GM20000 (cell line): Measurements from ENCODE around the gene GSG1L.

ENCODE experiments used
- DNase-seq: peaks from one replicate; pipeline ENCODE4 v3.0.0; 2012; ENCODE audit warnings: low spot score
- CTCF ChIP-seq: IDR thresholded peaks from 2 replicates; pipeline ENCODE4 v1.5.1; 2012; ENCODE audit warnings: mild to moderate bottlenecking, control low read depth; ENCODE audit errors: extremely low read depth, missing control alignments

Gene GSG1L

DNA sequence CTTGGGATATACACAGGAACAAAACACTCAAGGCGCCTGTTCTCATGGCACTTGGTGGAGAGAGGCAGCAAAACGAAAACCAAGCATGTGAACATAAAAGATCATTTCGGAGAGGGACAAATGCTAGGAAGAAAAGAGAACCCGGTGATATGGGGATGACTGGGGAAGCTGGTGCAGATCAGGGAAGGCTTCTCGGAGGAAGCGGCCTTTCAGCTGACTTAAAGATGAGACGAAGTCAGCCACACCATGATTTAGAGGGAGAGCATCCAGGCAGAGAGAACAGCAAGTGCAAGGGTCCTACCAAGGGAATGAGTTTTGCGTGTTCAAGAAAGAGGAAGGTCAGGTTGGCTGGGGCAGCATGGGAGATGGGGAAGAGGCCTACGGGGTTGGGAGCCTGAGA lies 262.7 kb downstream of the GSG1L start:
- TF ChIP-seq CTCF, result no peak
- no peak for DNase-seq

DNA sequence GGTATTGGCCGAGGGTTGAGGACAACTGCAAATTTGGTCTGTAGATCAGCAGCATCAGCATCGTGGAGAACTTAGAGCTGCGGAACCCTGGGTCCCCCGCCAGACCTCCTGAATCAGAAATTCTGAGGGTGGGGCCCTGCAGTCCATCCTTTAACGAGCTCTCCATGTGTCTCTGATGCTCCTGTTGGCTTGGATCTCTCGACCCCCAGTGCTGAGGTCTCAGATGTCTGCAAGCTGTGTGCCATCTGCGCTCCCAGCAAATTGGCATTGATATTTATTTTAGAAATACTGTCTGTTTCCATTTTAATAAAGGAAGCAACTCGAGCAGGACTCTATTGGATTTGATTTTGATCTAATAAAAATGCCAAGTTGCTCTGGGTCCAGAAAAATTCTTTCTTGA lies 263.6 kb downstream of the GSG1L start:
- no peak for DNase-seq
- TF ChIP-seq CTCF, result no peak

DNA sequence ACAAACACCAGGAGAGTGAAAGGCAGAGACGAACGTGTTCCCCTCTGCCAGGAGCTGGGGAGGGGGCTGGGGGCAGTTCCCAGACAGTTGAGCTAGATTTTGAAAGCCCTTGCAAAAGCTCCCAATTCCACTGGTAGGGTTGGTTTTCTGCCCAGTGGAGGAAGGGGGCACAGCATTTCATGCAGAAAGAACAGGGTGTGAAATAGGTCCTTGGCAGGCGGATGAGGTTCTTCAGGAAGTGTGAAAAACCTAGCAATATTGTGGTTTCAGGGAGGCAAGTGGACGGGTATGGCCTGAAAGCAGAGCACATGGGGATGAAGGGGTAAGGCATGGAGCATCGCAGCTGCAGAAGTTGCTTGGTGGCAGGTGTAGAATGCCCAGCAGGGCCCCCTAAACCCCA lies 265.3 kb downstream of the GSG1L start:
- DNase-seq, result no peak
- no peak for TF ChIP-seq CTCF

DNA sequence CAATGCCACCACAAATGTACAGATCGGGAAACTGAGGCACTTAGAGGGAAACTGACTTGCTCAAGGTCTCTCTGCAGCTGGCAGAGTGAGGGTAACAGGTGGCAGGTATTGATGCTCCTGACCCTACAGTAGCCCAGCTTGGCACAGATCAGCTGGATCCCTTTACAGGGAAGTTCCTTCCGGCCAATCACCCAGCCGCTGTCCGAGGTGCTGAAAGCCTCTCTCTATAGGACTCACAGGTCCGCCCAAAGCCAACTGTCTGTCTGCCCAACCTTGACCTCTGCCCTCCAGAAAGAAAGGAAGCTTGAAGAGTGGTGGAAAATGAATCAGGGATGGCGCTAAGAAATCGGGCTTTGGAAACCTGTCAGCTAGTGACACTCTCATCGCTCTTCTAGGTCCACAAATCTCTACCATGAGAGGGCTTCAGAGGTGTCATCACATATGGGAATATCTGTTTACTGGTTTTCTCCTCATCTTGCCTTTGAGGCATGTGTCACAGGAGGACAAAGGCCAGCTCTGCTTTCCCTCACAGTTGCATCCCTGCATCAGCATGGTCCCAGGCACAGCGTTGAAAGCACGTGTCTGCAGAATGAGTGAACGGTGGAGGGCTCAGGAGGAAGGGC lies 267.4 kb downstream of the GSG1L start:
- DNase-seq, result no peak
- no peak for TF ChIP-seq CTCF

DNA sequence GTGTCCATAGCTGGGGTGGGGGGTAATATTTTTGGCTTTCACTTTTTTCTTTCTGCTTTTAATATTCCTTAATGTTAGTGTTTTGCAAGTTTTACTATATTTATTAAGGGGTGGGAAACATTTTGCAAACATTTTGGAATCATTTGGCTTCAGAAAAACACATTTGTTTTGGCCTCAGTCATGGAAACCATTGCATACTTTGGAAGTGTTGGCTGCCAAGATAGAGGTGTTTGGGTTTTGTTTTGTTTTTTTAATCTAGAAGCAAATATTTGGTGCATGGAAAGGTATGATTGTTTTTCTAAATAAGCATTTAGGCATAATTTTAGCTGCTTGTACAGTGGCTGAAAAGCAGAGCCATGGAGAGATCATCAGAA lies 270.3 kb downstream of the GSG1L start:
- TF ChIP-seq CTCF, result no peak
- DNase-seq, result no peak

DNA sequence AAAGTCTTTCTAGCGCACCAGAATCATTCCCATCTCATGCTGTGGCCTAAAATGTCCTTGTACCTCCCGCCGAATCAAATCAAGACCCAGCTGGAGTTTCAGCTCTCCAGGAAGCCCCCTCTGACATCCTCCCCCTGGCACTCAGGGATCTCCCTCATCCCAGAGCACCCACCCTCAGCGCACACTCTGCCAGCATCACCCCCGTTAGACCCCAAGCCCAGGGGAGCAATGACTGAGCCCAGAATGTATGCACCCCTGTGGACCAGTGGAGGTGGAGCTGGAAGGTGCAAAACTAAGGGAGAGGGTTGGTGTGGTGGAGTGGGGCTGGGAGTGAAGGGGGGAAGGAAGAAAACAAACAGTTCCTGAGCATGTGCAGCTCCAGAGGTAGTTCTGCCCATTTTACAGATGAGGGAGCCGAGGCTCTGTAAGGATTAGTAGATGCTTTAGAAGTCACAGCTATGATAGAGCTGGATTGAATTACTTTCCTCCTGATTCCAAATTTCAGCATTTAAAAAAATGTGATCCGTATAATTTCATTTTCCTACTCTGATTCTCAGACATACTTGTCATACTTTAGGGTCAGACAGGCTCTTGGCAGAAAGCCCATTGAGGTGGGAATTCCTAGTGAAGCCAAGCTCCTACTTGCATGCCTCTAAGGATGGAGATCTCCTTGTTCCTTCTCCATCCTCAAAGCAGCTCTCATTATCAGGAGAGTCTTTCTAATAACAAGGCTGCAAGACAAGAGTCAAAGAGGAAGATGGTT lies 270.8 kb downstream of the GSG1L start:
- DNase-seq, result no peak
- no peak for TF ChIP-seq CTCF

- no peak for TF ChIP-seq CTCF
- DNase-seq, result no peak
Measured at GRCh38 chr16:27791404-27791719, 272.2 kb downstream of the GSG1L start.
